NCI-H510A treated with DMSO at 0.1 percent for 48 hours (cell line): ENCODE results near the gene CD96.
"Not testable (repeated sequence)": the region's sequence is repeated elsewhere in the genome, so short reads cannot be mapped to it uniquely, and the experiment has no call there.

ENCODE experiments used
- DNase-seq: peaks from one replicate; lab custom pipeline; 2025; lab: John Stamatoyannopoulos, UW

The CD96 gene

GRCh38 chr3:111561902-111562301 lies 19.9 kb downstream of the CD96 start:
- not testable (repeated sequence) for DNase-seq

GRCh38 chr3:111566844-111567243 lies 24.8 kb downstream of the CD96 start:
- no peak for DNase-seq

- no peak for DNase-seq
Observed at GRCh38 chr3:111568355-111568754, 26.4 kb downstream of the CD96 start.

GRCh38 chr3:111568911-111569310 lies 26.9 kb downstream of the CD96 start:
- DNase-seq = no peak

GRCh38 chr3:111570404-111571030 lies 28.5 kb downstream of the CD96 start:
- DNase-seq = no peak

GRCh38 chr3:111571282-111571681 lies 29.3 kb downstream of the CD96 start:
- DNase-seq = no peak

GRCh38 chr3:111571907-111572460 lies 30.0 kb downstream of the CD96 start:
- DNase-seq = no peak

GRCh38 chr3:111577113-111577512 lies 35.1 kb downstream of the CD96 start:
- no peak for DNase-seq

- DNase-seq = no peak
Observed at GRCh38 chr3:111577798-111578685, 36.0 kb downstream of the CD96 start.

- DNase-seq = no peak
Observed at GRCh38 chr3:111578867-111579266, 36.9 kb downstream of the CD96 start.

- DNase-seq = no peak
Observed at GRCh38 chr3:111579495-111579894, 37.5 kb downstream of the CD96 start.

- DNase-seq = no peak
Observed at GRCh38 chr3:111581403-111582119, 39.6 kb downstream of the CD96 start.

- no peak for DNase-seq
Observed at GRCh38 chr3:111582120-111582474, 40.1 kb downstream of the CD96 start.

- DNase-seq = no peak
Observed at GRCh38 chr3:111584744-111585143, 42.7 kb downstream of the CD96 start.

GRCh38 chr3:111585217-111585616 lies 43.2 kb downstream of the CD96 start:
- no peak for DNase-seq

- DNase-seq = no peak
Observed at GRCh38 chr3:111588527-111588926, 46.5 kb downstream of the CD96 start.

GRCh38 chr3:111589303-111590142 lies 47.5 kb downstream of the CD96 start:
- no peak for DNase-seq

GRCh38 chr3:111590143-111590491 lies 48.1 kb downstream of the CD96 start:
- DNase-seq = no peak

GRCh38 chr3:111591555-111591954 lies 49.6 kb downstream of the CD96 start:
- no peak for DNase-seq

GRCh38 chr3:111592143-111592542 lies 50.1 kb downstream of the CD96 start:
- no peak for DNase-seq

- no peak for DNase-seq
Observed at GRCh38 chr3:111592936-111593335, 50.9 kb downstream of the CD96 start.

GRCh38 chr3:111593666-111594065 lies 51.7 kb downstream of the CD96 start:
- no peak for DNase-seq
